Measurements from ENCODE around the gene SLC44A2.

The SLC44A2 gene

GRCh38 chr19:10688545-10689280, 63.4 kb downstream of the SLC44A2 start:
- Histone ChIP-seq H3K79me2 (ENCODE audit: low read length) (peaks cover 41% of the 10 kb centered on the region; the same call in 1 of the 2 replicates), H3K4me3 (ENCODE audit: low read length) (no peak overlapping the region), H3K9me3 (ENCODE audit: insufficient read depth, low read length) (no peaks in the 10 kb centered on the region), H3K4me2 (ENCODE audit: low read length) (no peak overlapping the region), H3K4me1 (ENCODE audit: low read length) (no peaks in the 10 kb centered on the region), H2AFZ (ENCODE audit: low read depth, low read length) (no peak overlapping the region), H4K20me1 (ENCODE audit: insufficient read depth, low read length) (peaks cover 53% of the 10 kb centered on the region), H3K9ac (ENCODE audit: low read length) (no peak overlapping the region), H3K27me3 (ENCODE audit: low read depth, low read length) (no peaks in the 10 kb centered on the region), H3K27ac (ENCODE audit: low read length) (no peak overlapping the region), H3K36me3 (replicated peaks; ENCODE audit: low read depth, low read length) (peaks cover 89% of the 10 kb centered on the region)
- TF ChIP-seq, protein P1, sequence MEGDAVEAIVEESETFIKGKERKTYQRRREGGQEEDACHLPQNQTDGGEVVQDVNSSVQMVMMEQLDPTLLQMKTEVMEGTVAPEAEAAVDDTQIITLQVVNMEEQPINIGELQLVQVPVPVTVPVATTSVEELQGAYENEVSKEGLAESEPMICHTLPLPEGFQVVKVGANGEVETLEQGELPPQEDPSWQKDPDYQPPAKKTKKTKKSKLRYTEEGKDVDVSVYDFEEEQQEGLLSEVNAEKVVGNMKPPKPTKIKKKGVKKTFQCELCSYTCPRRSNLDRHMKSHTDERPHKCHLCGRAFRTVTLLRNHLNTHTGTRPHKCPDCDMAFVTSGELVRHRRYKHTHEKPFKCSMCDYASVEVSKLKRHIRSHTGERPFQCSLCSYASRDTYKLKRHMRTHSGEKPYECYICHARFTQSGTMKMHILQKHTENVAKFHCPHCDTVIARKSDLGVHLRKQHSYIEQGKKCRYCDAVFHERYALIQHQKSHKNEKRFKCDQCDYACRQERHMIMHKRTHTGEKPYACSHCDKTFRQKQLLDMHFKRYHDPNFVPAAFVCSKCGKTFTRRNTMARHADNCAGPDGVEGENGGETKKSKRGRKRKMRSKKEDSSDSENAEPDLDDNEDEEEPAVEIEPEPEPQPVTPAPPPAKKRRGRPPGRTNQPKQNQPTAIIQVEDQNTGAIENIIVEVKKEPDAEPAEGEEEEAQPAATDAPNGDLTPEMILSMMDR (IDR thresholded peaks at IDR 0.05; ENCODE audit: low read depth, low read length), result no peak
- TF ChIP-seq EZH2phosphoT487 (IDR thresholded peaks at IDR 0.05; ENCODE audit: low read depth), result no peak

- no peaks in the 10 kb centered on the region for H3K27me3 ChIP-seq (ENCODE audit: low read depth, low read length)
- peaks cover 44% of the 10 kb centered on the region for H4K20me1 ChIP-seq (ENCODE audit: insufficient read depth, low read length)
- H3K36me3 ChIP-seq (replicated peaks; ENCODE audit: low read depth, low read length), result peaks cover 72% of the 10 kb centered on the region
- no peak overlapping the region for H2AFZ ChIP-seq (ENCODE audit: low read depth, low read length)
- H3K9ac ChIP-seq (ENCODE audit: low read length), result no peak overlapping the region
- H3K4me1 ChIP-seq (ENCODE audit: low read length), result no peaks in the 10 kb centered on the region
- no peak overlapping the region for H3K4me2 ChIP-seq (ENCODE audit: low read length)
- TF ChIP-seq, protein P1 (IDR thresholded peaks at IDR 0.05; ENCODE audit: low read depth, low read length), result no peak
- TF ChIP-seq EZH2phosphoT487 (IDR thresholded peaks at IDR 0.05; ENCODE audit: low read depth), result no peak
- no peaks in the 10 kb centered on the region for H3K9me3 ChIP-seq (ENCODE audit: insufficient read depth, low read length)
- peaks cover 31% of the 10 kb centered on the region; the same call in 1 of the 2 replicates for H3K79me2 ChIP-seq (ENCODE audit: low read length)
- no peak overlapping the region for H3K27ac ChIP-seq (ENCODE audit: low read length)
- H3K4me3 ChIP-seq (ENCODE audit: low read length), result no peak overlapping the region
Observed at GRCh38 chr19:10690341-10690781, 65.0 kb downstream of the SLC44A2 start.

DNA sequence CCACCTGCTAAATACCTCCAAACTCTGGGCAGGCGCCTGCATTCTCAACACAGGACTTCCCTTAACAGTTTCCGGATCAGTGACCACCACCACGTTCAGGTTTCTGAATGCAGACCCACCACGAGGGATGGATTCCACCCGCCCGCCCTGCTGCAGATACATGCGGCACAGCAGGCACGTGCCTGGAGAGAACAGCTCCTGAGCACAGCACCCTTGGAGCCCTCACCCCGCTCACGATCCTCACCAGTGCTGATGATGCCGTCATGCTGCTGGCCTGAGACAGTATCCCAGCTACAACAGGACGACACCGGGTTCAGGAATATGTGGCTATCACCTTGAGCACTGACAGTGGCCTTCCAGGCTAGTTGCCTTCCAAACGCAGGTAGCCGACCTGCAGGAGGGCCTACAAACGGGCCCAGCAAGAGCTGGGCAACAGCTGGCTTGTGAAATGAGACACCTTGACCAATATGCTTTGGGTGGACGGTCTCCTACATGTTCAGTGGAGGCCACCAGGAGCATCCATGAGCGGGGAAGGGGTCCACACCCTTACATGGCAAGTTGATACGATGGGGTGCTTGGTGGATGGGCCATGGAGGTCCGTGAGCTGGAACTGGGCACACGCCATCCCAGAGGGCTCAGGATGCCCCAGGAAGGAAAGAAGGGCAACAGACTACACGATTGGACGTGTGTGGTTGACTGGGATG, 66.0 kb downstream of the SLC44A2 start:
- H3K36me3 ChIP-seq (replicated peaks; ENCODE audit: low read depth, low read length), result peaks cover 64% of the 10 kb centered on the region
- TF ChIP-seq, protein P1 (IDR thresholded peaks at IDR 0.05; ENCODE audit: low read depth, low read length), result no peak
- no peak for TF ChIP-seq EZH2phosphoT487 (IDR thresholded peaks at IDR 0.05; ENCODE audit: low read depth)
- H3K79me2 ChIP-seq (ENCODE audit: low read length), result peaks cover 28% of the 10 kb centered on the region; the same call in 1 of the 2 replicates
- no peak overlapping the region for H3K4me2 ChIP-seq (ENCODE audit: low read length)
- no peaks in the 10 kb centered on the region for H3K27me3 ChIP-seq (ENCODE audit: low read depth, low read length)
- peaks cover 44% of the 10 kb centered on the region for H4K20me1 ChIP-seq (ENCODE audit: insufficient read depth, low read length)
- H3K4me1 ChIP-seq (ENCODE audit: low read length), result no peaks in the 10 kb centered on the region
- H3K9me3 ChIP-seq (ENCODE audit: insufficient read depth, low read length), result no peaks in the 10 kb centered on the region
- no peak overlapping the region for H2AFZ ChIP-seq (ENCODE audit: low read depth, low read length)
- no peak overlapping the region for H3K9ac ChIP-seq (ENCODE audit: low read length)
- H3K4me3 ChIP-seq (ENCODE audit: low read length), result no peak overlapping the region
- H3K27ac ChIP-seq (ENCODE audit: low read length), result no peak overlapping the region

DNA sequence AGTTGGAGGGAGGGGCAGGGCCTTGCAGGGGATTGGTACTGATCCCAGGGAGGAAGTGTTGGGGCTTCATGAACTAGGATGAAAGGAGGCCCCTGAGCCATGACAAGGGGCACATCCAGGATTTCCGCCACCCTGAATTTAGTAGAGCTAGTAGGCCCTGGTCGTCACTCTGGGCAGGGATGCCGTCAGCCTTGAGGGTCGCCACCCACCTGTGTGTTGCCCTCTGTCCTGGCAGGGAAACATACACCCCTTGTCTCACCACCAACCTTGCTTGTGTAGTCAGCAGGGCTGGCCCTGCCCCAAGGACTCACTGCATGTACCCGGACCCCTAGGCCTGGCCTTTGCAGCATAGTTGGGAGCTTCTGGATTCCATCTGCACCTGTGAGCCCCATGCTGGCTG, 66.5 kb downstream of the SLC44A2 start:
- Histone ChIP-seq H3K4me3 (ENCODE audit: low read length) (no peak overlapping the region), H3K4me1 (ENCODE audit: low read length) (no peaks in the 10 kb centered on the region), H3K79me2 (ENCODE audit: low read length) (peaks cover 23% of the 10 kb centered on the region; the same call in 1 of the 2 replicates), H3K27ac (ENCODE audit: low read length) (no peak overlapping the region), H3K9ac (ENCODE audit: low read length) (no peak overlapping the region), H3K36me3 (replicated peaks; ENCODE audit: low read depth, low read length) (peaks cover 58% of the 10 kb centered on the region), H3K4me2 (ENCODE audit: low read length) (no peak overlapping the region), H2AFZ (ENCODE audit: low read depth, low read length) (no peak overlapping the region), H4K20me1 (ENCODE audit: insufficient read depth, low read length) (peaks cover 40% of the 10 kb centered on the region), H3K27me3 (ENCODE audit: low read depth, low read length) (no peaks in the 10 kb centered on the region), H3K9me3 (ENCODE audit: insufficient read depth, low read length) (no peaks in the 10 kb centered on the region)
- TF ChIP-seq, protein P1 (IDR thresholded peaks at IDR 0.05; ENCODE audit: low read depth, low read length), result no peak
- no peak for TF ChIP-seq EZH2phosphoT487 (IDR thresholded peaks at IDR 0.05; ENCODE audit: low read depth)
